GM20000 (cell line): ENCODE measurements around the gene BCL7B.
A peak's percentile ranks its signal among the peaks of the same experiment; 100 is the strongest.
"Not testable (repeated sequence)": the region's sequence is repeated elsewhere in the genome, so short reads cannot be mapped to it uniquely, and the experiment has no call there.

Source experiments
- DNase-seq: peaks from one replicate; pipeline ENCODE4 v3.0.0; 2012; ENCODE audit warnings: low spot score
- TF ChIP-seq, protein P1 (sequence below): IDR thresholded peaks from 2 replicates; pipeline ENCODE4 v1.5.1; 2012; ENCODE audit warnings: mild to moderate bottlenecking, control low read depth; ENCODE audit errors: extremely low read depth, missing control alignments

Gene BCL7B

DNA sequence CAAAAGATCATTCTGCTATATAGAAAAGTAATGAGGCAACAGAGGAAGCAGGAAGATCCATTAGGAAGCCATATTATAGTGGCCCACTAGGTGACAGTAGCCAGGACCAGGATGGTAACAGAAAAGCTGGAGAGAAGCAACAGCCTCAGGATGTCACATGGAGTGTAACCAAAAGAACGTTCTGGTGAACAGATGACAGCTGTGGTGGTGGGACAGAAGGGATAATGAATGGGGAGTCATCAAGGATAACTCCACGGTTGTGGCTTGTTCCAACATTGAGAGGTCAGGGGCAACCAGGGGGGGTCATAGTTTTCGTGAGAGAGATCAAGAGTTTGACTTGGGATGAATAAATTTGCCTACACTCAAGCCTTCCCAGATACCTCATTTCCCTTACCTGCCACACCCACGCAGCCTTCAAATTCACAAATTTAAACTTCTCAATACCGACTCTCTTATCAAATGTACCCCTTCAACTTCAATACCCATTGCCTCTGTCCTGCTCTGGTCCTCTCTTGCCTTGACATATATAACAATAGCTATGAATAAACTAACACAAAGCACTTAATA lies 11.6 kb upstream of the BCL7B start:
- TF ChIP-seq, protein P1, sequence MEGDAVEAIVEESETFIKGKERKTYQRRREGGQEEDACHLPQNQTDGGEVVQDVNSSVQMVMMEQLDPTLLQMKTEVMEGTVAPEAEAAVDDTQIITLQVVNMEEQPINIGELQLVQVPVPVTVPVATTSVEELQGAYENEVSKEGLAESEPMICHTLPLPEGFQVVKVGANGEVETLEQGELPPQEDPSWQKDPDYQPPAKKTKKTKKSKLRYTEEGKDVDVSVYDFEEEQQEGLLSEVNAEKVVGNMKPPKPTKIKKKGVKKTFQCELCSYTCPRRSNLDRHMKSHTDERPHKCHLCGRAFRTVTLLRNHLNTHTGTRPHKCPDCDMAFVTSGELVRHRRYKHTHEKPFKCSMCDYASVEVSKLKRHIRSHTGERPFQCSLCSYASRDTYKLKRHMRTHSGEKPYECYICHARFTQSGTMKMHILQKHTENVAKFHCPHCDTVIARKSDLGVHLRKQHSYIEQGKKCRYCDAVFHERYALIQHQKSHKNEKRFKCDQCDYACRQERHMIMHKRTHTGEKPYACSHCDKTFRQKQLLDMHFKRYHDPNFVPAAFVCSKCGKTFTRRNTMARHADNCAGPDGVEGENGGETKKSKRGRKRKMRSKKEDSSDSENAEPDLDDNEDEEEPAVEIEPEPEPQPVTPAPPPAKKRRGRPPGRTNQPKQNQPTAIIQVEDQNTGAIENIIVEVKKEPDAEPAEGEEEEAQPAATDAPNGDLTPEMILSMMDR, result no peak
- DNase-seq, result no peak

DNA sequence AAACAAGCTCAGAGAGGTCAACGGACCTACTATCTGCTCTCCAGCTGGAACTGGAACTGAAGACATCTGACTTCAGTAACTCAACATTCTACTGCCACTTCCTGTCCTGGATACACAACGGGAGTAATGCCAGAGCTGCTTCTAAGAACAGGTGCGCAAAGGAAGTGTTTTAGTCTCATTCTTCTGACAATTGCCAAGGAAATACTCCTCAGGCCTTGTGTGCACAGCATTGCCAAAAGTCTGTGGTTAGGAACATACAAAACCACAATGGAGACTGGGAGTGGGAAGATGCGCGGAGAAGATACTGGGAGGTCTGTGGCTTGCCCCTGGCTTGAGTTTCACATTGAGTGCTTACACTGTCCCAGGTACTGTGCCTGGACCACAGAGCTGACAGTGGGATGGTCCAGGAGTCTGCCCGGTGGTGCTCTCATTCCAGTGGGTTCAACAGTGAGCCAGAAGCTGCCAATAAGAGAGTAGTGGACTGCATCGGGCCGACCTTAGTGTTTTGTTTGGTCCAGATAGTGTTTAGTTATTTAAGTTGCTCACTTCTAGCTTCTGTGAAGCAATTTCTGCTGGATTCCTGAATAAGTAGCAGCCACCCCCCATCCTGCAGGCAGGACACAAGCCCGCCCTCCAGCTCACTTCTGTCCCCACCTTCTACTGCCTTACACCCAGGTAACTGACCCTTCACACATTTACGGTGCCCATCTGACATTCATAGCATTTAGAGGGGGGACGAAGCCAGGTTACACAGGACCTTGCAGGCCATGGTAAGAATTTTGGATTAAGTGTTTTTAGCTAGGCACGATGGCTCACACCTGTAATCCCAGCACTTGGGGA lies 10.6 kb upstream of the BCL7B start:
- TF ChIP-seq, protein P1, result no peak
- DNase-seq, result no peak

- TF ChIP-seq, protein P1, result no peak
- DNase-seq, result no peak
Measured at GRCh38 chr7:73567140-73567539, 9.7 kb upstream of the BCL7B start.

DNA sequence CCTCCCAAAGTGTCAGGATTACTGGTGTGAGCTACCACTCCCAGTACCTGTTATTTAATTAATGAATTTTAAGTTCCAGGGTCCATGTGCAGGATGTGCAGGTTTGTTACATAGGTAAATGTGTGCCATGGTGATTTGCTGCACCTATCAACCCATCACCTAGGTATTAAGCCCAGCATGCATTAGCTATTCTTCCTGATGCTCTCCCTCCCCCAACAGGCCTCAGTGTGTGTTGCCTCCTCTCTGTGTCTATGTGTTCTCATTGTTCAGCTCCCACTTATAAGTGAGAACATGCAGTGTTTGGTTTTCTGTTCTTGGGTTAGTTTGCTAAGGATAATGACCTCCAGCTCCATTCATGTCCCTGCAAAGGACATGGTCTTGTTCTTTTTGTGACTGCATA lies 8.9 kb upstream of the BCL7B start:
- DNase-seq, result not testable (repeated sequence)

DNA sequence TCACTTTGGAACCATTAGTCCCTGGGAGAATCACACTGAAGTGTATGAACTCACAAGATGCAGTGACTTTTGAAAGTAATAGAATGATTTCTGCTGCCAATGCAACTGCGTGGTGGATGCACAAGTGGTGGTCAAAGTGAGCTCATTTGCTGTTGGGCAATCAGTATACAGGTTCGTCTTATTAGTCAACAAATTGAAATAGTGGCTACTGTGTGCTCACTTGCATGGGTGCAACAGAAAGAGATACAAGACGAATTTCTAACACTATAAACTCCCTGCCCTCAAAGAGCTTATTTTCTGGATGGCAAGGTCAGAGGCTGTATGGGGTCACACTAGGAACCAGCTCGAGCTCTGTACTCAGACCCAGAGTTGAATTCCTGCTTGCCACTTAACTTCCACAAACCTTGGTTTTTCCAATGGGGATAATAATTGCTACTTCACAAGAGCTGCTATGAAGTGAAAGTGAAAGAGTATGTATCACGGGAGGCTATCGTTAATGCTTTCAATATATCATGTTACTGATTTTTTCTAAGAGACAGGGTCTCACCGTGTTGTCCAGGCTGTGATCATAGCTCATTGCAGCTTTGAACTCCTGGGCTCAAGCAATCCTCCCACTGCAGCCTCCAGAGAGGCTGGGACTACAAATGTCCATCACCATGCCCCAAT lies 8.3 kb upstream of the BCL7B start:
- no peak for DNase-seq
- TF ChIP-seq, protein P1, result no peak

DNA sequence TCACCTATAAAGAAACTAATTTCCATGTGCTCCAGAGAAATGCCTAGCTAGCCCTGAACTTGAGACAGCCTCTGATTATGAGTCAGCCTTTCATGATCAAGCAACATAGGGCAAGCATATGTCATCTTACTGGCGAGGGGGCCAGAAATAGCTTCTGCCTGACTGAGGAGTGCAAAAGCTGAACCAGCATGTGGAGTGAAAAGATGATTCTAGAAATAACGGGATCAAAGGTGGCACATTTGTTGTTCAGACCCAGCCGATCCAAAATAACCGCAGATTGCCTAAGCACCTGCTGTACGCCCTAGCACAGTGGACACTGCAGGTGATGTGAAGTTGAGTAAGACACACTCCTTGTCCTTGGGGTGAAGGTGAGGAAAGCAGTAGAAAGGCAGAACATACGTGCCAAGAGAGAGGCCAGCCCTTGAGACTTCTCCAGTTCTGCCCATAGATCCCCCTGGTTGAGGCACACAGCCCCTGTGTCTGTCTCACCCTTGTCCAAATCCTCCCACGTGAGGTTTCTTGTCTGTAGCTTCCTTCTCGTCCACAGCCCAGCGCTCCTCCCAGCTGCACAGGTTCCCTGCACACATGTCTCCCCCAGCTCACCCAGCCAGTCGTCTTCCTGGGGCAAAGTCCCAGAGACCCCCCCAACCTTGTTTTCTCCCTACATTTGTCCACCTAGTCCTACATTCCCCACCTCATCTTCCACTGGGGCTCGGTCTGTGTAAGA lies 2.8 kb upstream of the BCL7B start:
- TF ChIP-seq, protein P1, result no peak
- peak; percentile 48 for DNase-seq

DNA sequence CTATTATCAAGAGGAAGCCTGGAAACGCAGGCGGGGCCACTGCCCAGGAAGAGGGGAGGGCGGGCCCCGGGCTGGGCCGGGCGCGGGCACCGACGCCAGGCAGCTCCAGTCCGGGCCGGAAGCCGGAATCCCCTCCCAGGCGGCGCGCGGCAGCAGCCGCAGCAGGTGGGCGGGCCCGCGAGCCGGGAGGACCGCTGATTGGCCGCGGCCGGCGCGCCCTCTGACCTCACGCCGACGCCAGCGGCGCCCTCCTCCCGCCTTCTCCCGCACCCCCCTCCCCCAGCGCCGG lies 438 bp downstream of the BCL7B start:
- TF ChIP-seq, protein P1, result no peak

More for the DNA sequence above, 438 bp downstream of the BCL7B start:
- peak; percentile 99 for DNase-seq
